PFSK-1 (cell line): ENCODE results near the gene PHOSPHO2.

Experiments
- POLR2AphosphoS5 ChIP-seq: IDR thresholded peaks from 2 replicates; pipeline ENCODE4 v1.6.1; 2012; ENCODE audit warnings: low read depth, mild to moderate bottlenecking, control low read depth, low read length, moderate library complexity
- SIN3A ChIP-seq: IDR thresholded peaks from 2 replicates; pipeline ENCODE4 v1.6.1; 2012; ENCODE audit warnings: mild to moderate bottlenecking, low read length, moderate library complexity, borderline replicate concordance; ENCODE audit not compliant: insufficient read depth
- TF ChIP-seq, protein P1 (sequence below), 2 experiments: IDR thresholded peaks; 2 replicates each; pipeline versions ENCODE4 v1.6.1 to v1.8.0; 2011 to 2012; ENCODE audit warnings: low read depth in 2 of 2, low read length in 2 of 2, control low read depth in 1 of 2, inconsistent platforms in 1 of 2, mild to moderate bottlenecking in 1 of 2, moderate library complexity in 1 of 2; ENCODE audit not compliant: insufficient read depth in 1 of 2

DNA sequence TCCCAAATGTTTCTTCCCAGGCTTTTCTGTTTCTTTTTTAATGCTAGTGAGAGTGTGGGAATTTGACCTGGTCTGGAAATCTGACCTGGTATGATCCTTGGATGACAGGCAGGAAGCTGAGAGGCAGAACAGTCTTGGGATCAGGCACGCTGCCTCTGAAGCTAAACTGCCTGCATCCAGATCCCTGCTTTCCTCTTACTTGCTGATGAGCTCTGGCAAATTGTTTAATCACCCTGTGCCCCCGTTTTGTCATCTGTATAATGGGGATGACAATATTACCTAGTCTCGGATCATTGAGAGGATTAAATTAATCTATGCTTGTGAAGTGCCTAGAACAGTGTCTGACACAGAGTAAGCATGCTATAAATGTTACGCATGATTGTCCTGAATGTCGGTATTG, 42.6 kb downstream of the PHOSPHO2 start:
- TF ChIP-seq POLR2AphosphoS5: no peak
- TF ChIP-seq, protein P1, sequence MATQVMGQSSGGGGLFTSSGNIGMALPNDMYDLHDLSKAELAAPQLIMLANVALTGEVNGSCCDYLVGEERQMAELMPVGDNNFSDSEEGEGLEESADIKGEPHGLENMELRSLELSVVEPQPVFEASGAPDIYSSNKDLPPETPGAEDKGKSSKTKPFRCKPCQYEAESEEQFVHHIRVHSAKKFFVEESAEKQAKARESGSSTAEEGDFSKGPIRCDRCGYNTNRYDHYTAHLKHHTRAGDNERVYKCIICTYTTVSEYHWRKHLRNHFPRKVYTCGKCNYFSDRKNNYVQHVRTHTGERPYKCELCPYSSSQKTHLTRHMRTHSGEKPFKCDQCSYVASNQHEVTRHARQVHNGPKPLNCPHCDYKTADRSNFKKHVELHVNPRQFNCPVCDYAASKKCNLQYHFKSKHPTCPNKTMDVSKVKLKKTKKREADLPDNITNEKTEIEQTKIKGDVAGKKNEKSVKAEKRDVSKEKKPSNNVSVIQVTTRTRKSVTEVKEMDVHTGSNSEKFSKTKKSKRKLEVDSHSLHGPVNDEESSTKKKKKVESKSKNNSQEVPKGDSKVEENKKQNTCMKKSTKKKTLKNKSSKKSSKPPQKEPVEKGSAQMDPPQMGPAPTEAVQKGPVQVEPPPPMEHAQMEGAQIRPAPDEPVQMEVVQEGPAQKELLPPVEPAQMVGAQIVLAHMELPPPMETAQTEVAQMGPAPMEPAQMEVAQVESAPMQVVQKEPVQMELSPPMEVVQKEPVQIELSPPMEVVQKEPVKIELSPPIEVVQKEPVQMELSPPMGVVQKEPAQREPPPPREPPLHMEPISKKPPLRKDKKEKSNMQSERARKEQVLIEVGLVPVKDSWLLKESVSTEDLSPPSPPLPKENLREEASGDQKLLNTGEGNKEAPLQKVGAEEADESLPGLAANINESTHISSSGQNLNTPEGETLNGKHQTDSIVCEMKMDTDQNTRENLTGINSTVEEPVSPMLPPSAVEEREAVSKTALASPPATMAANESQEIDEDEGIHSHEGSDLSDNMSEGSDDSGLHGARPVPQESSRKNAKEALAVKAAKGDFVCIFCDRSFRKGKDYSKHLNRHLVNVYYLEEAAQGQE (IDR thresholded peaks at IDR 0.05; ENCODE audit: insufficient read depth in 1 of 2, low read depth in 2 of 2, low read length in 2 of 2): no peak
- no peak for TF ChIP-seq SIN3A
